Fibroblast of the aortic adventitia (primary cell): ENCODE measurements around the gene TNN. TPM values are rescaled to one million over a fixed set of nuclear protein-coding genes. Genes with fewer than 3 reads are reported as not detected.

Source experiments
- DNase-seq: peaks from one replicate; pipeline ENCODE4 v3.0.0-alpha.2; 2010; ENCODE audit warnings: low read depth
- H3K4me3 ChIP-seq: 2 replicates; pipeline ENCODE4 v1.5.1; 2011; ENCODE audit warnings: low read depth, mild to moderate bottlenecking, control low read depth, low read length, moderate library complexity
- CTCF ChIP-seq: IDR thresholded peaks from 2 replicates; pipeline ENCODE4 v1.5.1; 2011; ENCODE audit warnings: mild to moderate bottlenecking, low read length, control low read depth, inconsistent platforms; ENCODE audit not compliant: insufficient read depth
- total RNA-seq: library from RNA; depleted of rRNA; stranded (reverse); fragments of >200 nt; gene quantifications from 2 replicates; pipeline ENCODE4 v1.2.3, GENCODE V29; 2012; ENCODE audit warnings: low replicate concordance

TNN gene
- total RNA-seq, 1 donor, result not detected

GRCh38 chr1:175126347-175126746 lies 58.7 kb downstream of the TNN start:
- DNase-seq, result peak; percentile 57
- H3K4me3 ChIP-seq, result no peak overlapping the region

GRCh38 chr1:175127565-175127964 lies 59.9 kb downstream of the TNN start:
- H3K4me3 ChIP-seq, result no peak overlapping the region
- no peak for TF ChIP-seq CTCF

More at GRCh38 chr1:175126347-175126746, 58.7 kb downstream of the TNN start:
- TF ChIP-seq CTCF, result no peak

GRCh38 chr1:175128523-175128922 lies 60.9 kb downstream of the TNN start:
- DNase-seq, result no peak
- no peak overlapping the region for H3K4me3 ChIP-seq
- no peak for TF ChIP-seq CTCF

More at GRCh38 chr1:175127565-175127964, 59.9 kb downstream of the TNN start:
- no peak for DNase-seq

GRCh38 chr1:175129182-175129581 lies 61.5 kb downstream of the TNN start:
- peak; percentile 84 for DNase-seq
- TF ChIP-seq CTCF, result no peak
- no peak overlapping the region for H3K4me3 ChIP-seq

GRCh38 chr1:175129644-175129996 lies 62.0 kb downstream of the TNN start:
- TF ChIP-seq CTCF, result no peak
- peak; percentile 3 for DNase-seq
- H3K4me3 ChIP-seq, result no peak overlapping the region

GRCh38 chr1:175129997-175130648 lies 62.5 kb downstream of the TNN start:
- H3K4me3 ChIP-seq, result no peak overlapping the region
- peak; percentile 31 for DNase-seq
- no peak for TF ChIP-seq CTCF

- no peak for TF ChIP-seq CTCF
- no peak for DNase-seq
- no peak overlapping the region for H3K4me3 ChIP-seq
These were observed 63.0 kb downstream of the TNN start for GRCh38 chr1:175130649-175131045.
